Upper lobe of right lung (tissue), 1 donor: ENCODE measurements around the gene CDC73. TPM values are rescaled to one million over a fixed set of nuclear protein-coding genes. Genes with fewer than 3 reads are reported as not detected.
"Not testable (repeated sequence)": the region's sequence is repeated elsewhere in the genome, so short reads cannot be mapped to it uniquely, and the experiment has no call there.

Source experiments
- ATAC-seq: fragments of 200-7000 bp; cut with Tn5 transposase; one replicate; pipeline ENCODE4 v1.9.1; 2020; ENCODE audit warnings: mild to moderate bottlenecking, moderate library complexity
- DNase-seq: peaks from one replicate; pipeline ENCODE4 v3.0.0-alpha.2; 2020
- H3K27ac ChIP-seq: fragments of 200-600 bp; one replicate; pipeline ENCODE4 v1.8.0; 2022
- H3K27me3 ChIP-seq: fragments of 200-600 bp; one replicate; pipeline ENCODE4 v1.8.0; 2022; ENCODE audit warnings: mild to moderate bottlenecking
- H3K36me3 ChIP-seq: fragments of 200-600 bp; one replicate; pipeline ENCODE4 v1.8.0; 2022
- H3K4me1 ChIP-seq: fragments of 200-600 bp; one replicate; pipeline ENCODE4 v1.8.0; 2022
- H3K4me3 ChIP-seq: fragments of 200-600 bp; one replicate; pipeline ENCODE4 v1.8.0; 2022; ENCODE audit warnings: mild to moderate bottlenecking
- H3K9me3 ChIP-seq: fragments of 200-600 bp; one replicate; pipeline ENCODE4 v1.8.0; 2022
- intact Hi-C: fragments of 100-400 bp; cut with DNase I; formaldehyde crosslinking; loops from one replicate; pipeline ENCODE4 v1.11.0; 2022
- total RNA-seq: library from RNA; stranded (reverse); fragmentation: NEBNext Ultra II Directional; extraction: Animal tissue kit (Norgen Biotek cat#: 25700); gene quantifications from one replicate; pipeline ENCODE4 v1.2.1, GENCODE V29; 2021
- TF ChIP-seq, protein P1 (sequence below): fragments of 200-600 bp; IDR thresholded peaks from one replicate; pipeline ENCODE4 v1.8.0; 2022; ENCODE audit warnings: antibody characterized with exemption
- donor health status: DM: no; HTN: yes; CAD: no; lungs with severe emphysema.

The CDC73 gene
- total RNA-seq, 1 donor from 2014 or later = 72.6 TPM

DNA sequence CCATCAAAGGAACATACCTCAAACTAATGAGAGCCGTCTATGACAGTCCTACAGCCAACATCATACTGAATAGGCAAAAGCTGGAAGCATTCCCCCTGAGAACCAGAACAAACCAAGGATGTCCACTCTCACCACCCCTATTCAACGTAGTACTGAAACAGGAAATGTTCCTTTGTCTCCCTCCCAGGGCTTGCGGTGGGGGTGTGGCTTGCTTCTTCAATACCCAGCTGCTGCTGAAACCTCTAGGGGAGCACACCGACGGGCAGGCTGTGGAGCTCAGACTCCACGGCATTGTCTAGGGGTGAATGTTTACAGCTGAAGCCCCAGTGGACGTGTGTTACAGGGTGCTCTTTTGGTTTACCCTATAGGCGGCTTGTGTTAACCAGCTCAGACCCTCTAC, 95.1 kb downstream of the CDC73 start:
- Histone ChIP-seq H3K4me1 (no peaks in the 10 kb centered on the region), H3K27me3 (no peaks in the 10 kb centered on the region), H3K36me3 (peaks cover 14% of the 10 kb centered on the region), H3K27ac (no peak overlapping the region), H3K9me3 (no peaks in the 10 kb centered on the region), H3K4me3 (no peak overlapping the region)
- ATAC-seq (peak; percentile 66), DNase-seq (no peak)
- TF ChIP-seq, protein P1, sequence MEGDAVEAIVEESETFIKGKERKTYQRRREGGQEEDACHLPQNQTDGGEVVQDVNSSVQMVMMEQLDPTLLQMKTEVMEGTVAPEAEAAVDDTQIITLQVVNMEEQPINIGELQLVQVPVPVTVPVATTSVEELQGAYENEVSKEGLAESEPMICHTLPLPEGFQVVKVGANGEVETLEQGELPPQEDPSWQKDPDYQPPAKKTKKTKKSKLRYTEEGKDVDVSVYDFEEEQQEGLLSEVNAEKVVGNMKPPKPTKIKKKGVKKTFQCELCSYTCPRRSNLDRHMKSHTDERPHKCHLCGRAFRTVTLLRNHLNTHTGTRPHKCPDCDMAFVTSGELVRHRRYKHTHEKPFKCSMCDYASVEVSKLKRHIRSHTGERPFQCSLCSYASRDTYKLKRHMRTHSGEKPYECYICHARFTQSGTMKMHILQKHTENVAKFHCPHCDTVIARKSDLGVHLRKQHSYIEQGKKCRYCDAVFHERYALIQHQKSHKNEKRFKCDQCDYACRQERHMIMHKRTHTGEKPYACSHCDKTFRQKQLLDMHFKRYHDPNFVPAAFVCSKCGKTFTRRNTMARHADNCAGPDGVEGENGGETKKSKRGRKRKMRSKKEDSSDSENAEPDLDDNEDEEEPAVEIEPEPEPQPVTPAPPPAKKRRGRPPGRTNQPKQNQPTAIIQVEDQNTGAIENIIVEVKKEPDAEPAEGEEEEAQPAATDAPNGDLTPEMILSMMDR = no peak
- intact Hi-C loops = no loop called here

DNA sequence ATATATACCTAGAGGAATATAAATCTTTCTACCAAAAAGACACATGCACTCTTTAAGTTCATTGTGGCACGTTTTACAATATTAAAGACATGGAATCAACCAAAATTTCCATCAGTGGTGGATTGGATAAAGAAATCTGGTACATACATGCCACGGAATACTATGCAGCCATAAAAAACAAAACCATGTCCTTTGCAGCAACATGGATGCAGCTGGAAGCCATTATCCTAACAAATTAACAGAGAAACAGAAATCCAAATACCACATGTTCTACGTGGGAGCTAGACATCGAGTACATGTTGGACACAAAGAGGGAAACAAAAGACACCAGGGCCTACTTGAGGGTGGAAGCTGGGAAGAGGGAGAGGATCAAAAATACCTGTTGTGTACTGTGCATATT, 97.6 kb downstream of the CDC73 start:
- ATAC-seq = no peak
- no peak for DNase-seq
- intact Hi-C loops = no loop called here

DNA sequence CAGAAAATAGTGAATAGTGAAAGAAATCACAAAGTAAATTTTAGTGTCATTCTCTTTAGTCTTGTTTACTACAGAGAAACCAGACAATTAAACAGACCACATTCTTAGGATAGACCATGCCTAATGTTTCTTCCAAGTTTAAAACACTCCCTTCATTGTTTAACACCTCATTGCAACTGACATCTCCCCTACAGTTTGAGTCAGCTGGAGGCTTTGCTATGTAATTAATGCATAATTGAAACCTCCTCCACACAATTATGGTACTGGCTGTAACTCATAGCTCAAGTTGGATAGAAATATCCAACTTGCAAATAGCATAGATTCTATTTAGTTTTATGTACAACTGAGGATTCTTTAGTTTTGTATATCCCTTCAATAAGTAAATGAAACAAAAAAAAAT, 99.8 kb downstream of the CDC73 start:
- Histone ChIP-seq H3K4me3 (no peak overlapping the region), H3K9me3 (no peaks in the 10 kb centered on the region), H3K36me3 (peaks cover 3% of the 10 kb centered on the region), H3K4me1 (no peaks in the 10 kb centered on the region), H3K27ac (no peak overlapping the region), H3K27me3 (no peaks in the 10 kb centered on the region)
- ATAC-seq (no peak), DNase-seq (no peak)
- intact Hi-C loops = no loop called here
- TF ChIP-seq, protein P1 = no peak

More for the DNA sequence above, 97.6 kb downstream of the CDC73 start:
- no peaks in the 10 kb centered on the region for H3K27me3 ChIP-seq
- H3K27ac ChIP-seq = no peak overlapping the region
- no peak overlapping the region for H3K4me3 ChIP-seq
- H3K9me3 ChIP-seq = no peaks in the 10 kb centered on the region
- H3K36me3 ChIP-seq = peaks cover 14% of the 10 kb centered on the region
- no peaks in the 10 kb centered on the region for H3K4me1 ChIP-seq
- TF ChIP-seq, protein P1 = no peak

DNA sequence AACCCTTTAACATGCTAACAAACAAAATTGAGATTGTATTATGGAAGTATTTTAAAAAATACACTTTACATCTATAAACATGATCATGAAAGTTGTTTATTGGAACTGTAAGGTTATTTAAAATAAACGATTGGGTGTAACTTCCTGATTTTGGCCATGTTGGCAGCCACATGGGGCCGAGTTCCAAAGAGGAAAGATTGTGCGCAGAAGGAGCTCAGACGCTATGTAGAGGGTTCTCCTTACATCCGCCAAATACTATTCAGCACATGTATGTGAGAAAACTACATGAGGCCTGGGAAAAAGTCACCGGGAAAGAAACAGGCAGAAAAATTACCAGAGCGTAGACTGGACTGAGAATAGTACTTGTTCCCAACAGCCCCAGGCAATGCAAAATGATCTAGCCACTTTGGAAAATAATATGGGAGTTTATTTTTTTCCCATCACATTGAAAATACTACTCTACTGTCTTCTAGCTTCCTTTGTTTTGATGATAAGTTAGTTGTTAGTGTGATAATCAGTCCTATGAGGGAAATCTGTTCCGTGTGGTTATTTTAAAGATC, 100.3 kb downstream of the CDC73 start:
- H3K9me3 ChIP-seq = no peaks in the 10 kb centered on the region
- H3K27me3 ChIP-seq = no peaks in the 10 kb centered on the region
- no peak for DNase-seq
- TF ChIP-seq, protein P1 = no peak
- no peaks in the 10 kb centered on the region for H3K4me1 ChIP-seq
- H3K36me3 ChIP-seq = no peaks in the 10 kb centered on the region
- H3K4me3 ChIP-seq = no peak overlapping the region
- no peak overlapping the region for H3K27ac ChIP-seq
- intact Hi-C loops = no loop called here
- ATAC-seq = no peak

DNA sequence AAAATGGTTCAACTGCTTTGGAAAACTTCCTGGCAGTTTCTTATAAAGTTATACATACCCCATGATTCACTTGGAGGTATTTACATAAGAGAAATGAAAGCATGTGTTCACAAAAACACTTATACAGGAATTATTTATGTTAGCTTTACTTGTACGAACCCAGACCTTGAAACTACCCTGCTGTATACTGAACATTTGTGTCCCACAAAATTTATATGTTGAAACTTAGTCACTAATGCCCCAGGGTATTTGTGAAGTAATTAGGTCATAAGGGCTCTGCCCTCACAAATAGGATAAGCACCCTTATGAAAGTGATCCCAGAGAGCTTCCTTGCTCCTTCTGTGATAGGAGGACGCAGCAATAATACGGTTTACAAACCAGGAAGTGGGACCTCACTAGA, 107.3 kb downstream of the CDC73 start:
- Histone ChIP-seq H3K4me1 (no peaks in the 10 kb centered on the region), H3K4me3 (no peak overlapping the region), H3K36me3 (peaks cover 11% of the 10 kb centered on the region), H3K27ac (no peak overlapping the region), H3K27me3 (no peaks in the 10 kb centered on the region), H3K9me3 (no peaks in the 10 kb centered on the region)
- ATAC-seq (no peak), DNase-seq (no peak)
- intact Hi-C loops = no loop called here
- TF ChIP-seq, protein P1 = no peak

DNA sequence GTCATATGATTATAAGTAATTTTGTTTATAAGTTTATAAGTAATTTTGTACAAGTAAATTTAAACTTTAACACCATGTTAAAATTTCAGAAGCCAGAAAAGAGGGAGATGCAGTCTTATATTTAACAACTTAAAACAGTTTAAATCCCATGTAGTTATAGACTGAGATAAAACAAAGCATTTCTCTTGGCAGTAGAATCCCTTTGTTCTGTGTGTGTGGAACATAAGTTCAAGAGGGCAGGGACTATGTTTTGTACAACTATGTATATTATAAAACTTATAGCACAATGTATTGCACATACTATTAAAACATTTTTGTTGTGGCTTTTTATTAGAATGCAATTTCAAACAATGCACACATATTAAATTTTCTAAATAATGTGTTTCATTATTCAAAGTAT, 109.3 kb downstream of the CDC73 start:
- ATAC-seq, DNase-seq: not testable (repeated sequence)

More for the DNA sequence above, 109.3 kb downstream of the CDC73 start:
- intact Hi-C loops, H3K27ac ChIP-seq, H3K27me3 ChIP-seq, H3K4me1 ChIP-seq, H3K9me3 ChIP-seq, H3K4me3 ChIP-seq: not testable (repeated sequence)
- H3K36me3 ChIP-seq = peaks cover 11% of the 10 kb centered on the region
